SK-N-SH (cell line): Measurements from ENCODE around the gene PTGES3. TPM values are rescaled to one million over a fixed set of nuclear protein-coding genes. Genes with fewer than 3 reads are reported as not detected.

Source experiments
- CTCF ChIA-PET: fragments of 300-600, 350-600 bp; formaldehyde crosslinking; extraction: SDS; loops from one replicate; lab custom pipeline; 2021; lab: Yijun Ruan, JAX
- POLR2A ChIA-PET: fragments of 350-600 bp; sonication (Branson Sonifier 250); formaldehyde crosslinking; extraction: SDS; loops from one replicate; lab custom pipeline; 2020; ENCODE audit warnings: antibody characterized with exemption, inconsistent platforms; lab: Yijun Ruan, JAX
- DNase-seq: peaks from one replicate; pipeline ENCODE4 v3.0.0; 2012
- H2AFZ ChIP-seq: fragments of 200-600 bp; sonication (generic); 2 replicates; pipeline ENCODE4 v1.8.1; 2016; ENCODE audit warnings: antibody characterized with exemption, mild to moderate bottlenecking, low read depth
- H3F3A ChIP-seq: fragments of 200-600 bp; sonication (generic); replicated peaks from 2 replicates; pipeline ENCODE3; 2016; ENCODE audit warnings: antibody characterized with exemption, mild to moderate bottlenecking; ENCODE audit not compliant: insufficient read depth
- H3K27ac ChIP-seq, 2 experiments: fragments of 200-500 bp in 1 of 2; fragments of 200-600 bp in 1 of 2; sonication (Bioruptor generic) in 1 of 2; sonication (generic), shearing (Covaris generic) in 1 of 2; 2 replicates each; pipeline versions ENCODE4 v1.5.1 to v1.6.1; 2014 to 2016; ENCODE audit warnings: low read depth in 2 of 2, inconsistent platforms in 1 of 2, low read length in 1 of 2, mild to moderate bottlenecking in 1 of 2, mixed read lengths in 1 of 2
- H3K27me3 ChIP-seq: fragments of 200-600 bp; sonication (generic), shearing (Covaris generic); 2 replicates; pipeline ENCODE4 v1.6.1; 2016; ENCODE audit warnings: mixed run types; ENCODE audit not compliant: insufficient read depth
- H3K36me3 ChIP-seq, 2 experiments: fragments of 200-500 bp in 1 of 2; fragments of 200-600 bp in 1 of 2; sonication (Bioruptor generic) in 1 of 2; sonication (generic) in 1 of 2; replicated peaks in 1 of 2; 2 replicates each; pipeline versions ENCODE3 to v1.5.1; 2014 to 2016; ENCODE audit warnings: low read length in 1 of 2, mild to moderate bottlenecking in 1 of 2; ENCODE audit not compliant: insufficient read depth in 2 of 2, control insufficient read depth in 1 of 2
- H3K4me1 ChIP-seq, 2 experiments: fragments of 200-500 bp in 1 of 2; fragments of 200-600 bp in 1 of 2; sonication (Bioruptor generic) in 1 of 2; sonication (generic), shearing (Covaris generic) in 1 of 2; 2 replicates each; pipeline versions ENCODE4 v1.5.1 to v1.6.1; 2014 to 2016; ENCODE audit warnings: low read depth in 1 of 2, low read length in 1 of 2, mixed run types in 1 of 2; ENCODE audit not compliant: insufficient read depth in 2 of 2, control insufficient read depth in 1 of 2
- H3K4me2 ChIP-seq: fragments of 200-600 bp; sonication (generic), shearing (Covaris generic); 2 replicates; pipeline ENCODE4 v1.6.1; 2017; ENCODE audit warnings: mixed run types
- H3K4me3 ChIP-seq, 2 experiments: fragments of 200-500 bp in 1 of 2; fragments of 200-600 bp in 1 of 2; sonication (Bioruptor generic) in 1 of 2; sonication (generic), shearing (Covaris generic) in 1 of 2; 2 replicates each; pipeline versions ENCODE4 v1.5.1 to v1.8.1; 2014 to 2016; ENCODE audit warnings: low read depth in 2 of 2, inconsistent platforms in 1 of 2, low read length in 1 of 2, mild to moderate bottlenecking in 1 of 2, mixed read lengths in 1 of 2, moderate library complexity in 1 of 2
- H3K79me2 ChIP-seq: fragments of 200-600 bp; sonication (generic); 2 replicates; pipeline ENCODE4 v1.8.1; 2017; ENCODE audit warnings: mild to moderate bottlenecking; ENCODE audit not compliant: insufficient read depth
- H3K9ac ChIP-seq: fragments of 200-600 bp; sonication (generic); 2 replicates; pipeline ENCODE4 v1.6.1; 2017; ENCODE audit warnings: mixed run types
- H3K9me2 ChIP-seq: fragments of 200-600 bp; sonication (generic); 2 replicates; pipeline ENCODE4 v1.6.1; 2017; ENCODE audit warnings: mixed run types
- H3K9me3 ChIP-seq: fragments of 200-600 bp; sonication (generic); 2 replicates; pipeline ENCODE4 v1.6.1; 2017; ENCODE audit warnings: mixed run types, mild to moderate bottlenecking, moderate library complexity
- H4K20me1 ChIP-seq: fragments of 200-600 bp; sonication (generic); 2 replicates; pipeline ENCODE4 v1.6.1; 2017; ENCODE audit warnings: mild to moderate bottlenecking, mixed run types; ENCODE audit not compliant: insufficient read depth
- CHD2 ChIP-seq: fragments of 150-350 bp; IDR thresholded peaks from 2 replicates; pipeline ENCODE4 v1.6.1; 2018; ENCODE audit warnings: low read length; ENCODE audit not compliant: partially characterized antibody
- ELF1 ChIP-seq: IDR thresholded peaks from 2 replicates; pipeline ENCODE4 v1.4.0; 2012
- GABPA ChIP-seq: IDR thresholded peaks from 2 replicates; pipeline ENCODE4 v1.4.0; 2012; ENCODE audit warnings: low read depth, mild to moderate bottlenecking
- MXI1 ChIP-seq: IDR thresholded peaks from 2 replicates; pipeline ENCODE4 v1.6.1; 2012; ENCODE audit warnings: mild to moderate bottlenecking, low read depth, low read length, improper control_type of control experiment
- NFIC ChIP-seq: IDR thresholded peaks from 2 replicates; pipeline ENCODE4 v1.4.0; 2012; ENCODE audit warnings: borderline replicate concordance
- NRF1 ChIP-seq: IDR thresholded peaks from 2 replicates; pipeline ENCODE4 v1.6.1; 2012; ENCODE audit warnings: low read depth, mild to moderate bottlenecking, low read length
- RFX5 ChIP-seq: IDR thresholded peaks from 2 replicates; pipeline ENCODE4 v1.6.1; 2012; ENCODE audit warnings: mild to moderate bottlenecking, improper control_type of control experiment, low read length
- SIN3A ChIP-seq: IDR thresholded peaks from 2 replicates; pipeline ENCODE4 v1.6.1; 2012; ENCODE audit warnings: low read depth, mild to moderate bottlenecking, low read length, moderate library complexity, borderline replicate concordance
- TAF1 ChIP-seq: IDR thresholded peaks from 2 replicates; pipeline ENCODE4 v1.6.1; 2012; ENCODE audit warnings: low read depth, mild to moderate bottlenecking, low read length, moderate library complexity, borderline replicate concordance
- TCF12 ChIP-seq: IDR thresholded peaks from 2 replicates; pipeline ENCODE4 v1.4.0; 2012
- TEAD4 ChIP-seq: IDR thresholded peaks from 2 replicates; pipeline ENCODE4 v1.4.0; 2012; ENCODE audit warnings: mild to moderate bottlenecking, borderline replicate concordance; ENCODE audit not compliant: insufficient read depth
- YY1 ChIP-seq: IDR thresholded peaks from 2 replicates; pipeline ENCODE4 v1.4.0; 2012; ENCODE audit warnings: low read depth, mild to moderate bottlenecking
- WGBS: methylation state at CpG from one replicate; pipeline ENCODE4 v1.1.6; 2017; ENCODE audit warnings: low lambda C conversion rate; 5-methylcytosine and 5-hydroxymethylcytosine counted together
- polyA plus RNA-seq, 3 experiments: library from polyadenylated mRNA; depleted of rRNA; stranded (reverse); fragments of >200 nt; gene quantifications; 2 replicates each; pipeline ENCODE4 v1.2.3, GENCODE V29; 2012
- TF ChIP-seq, protein P1 (sequence below): fragments of 150-350 bp; IDR thresholded peaks from 2 replicates; pipeline ENCODE4 v1.6.1; 2016; ENCODE audit warnings: mild to moderate bottlenecking, low read depth, low read length
- TF ChIP-seq, protein P2 (sequence below): IDR thresholded peaks from 2 replicates; pipeline ENCODE4; 2012
- TF ChIP-seq, protein P3 (sequence below): fragments of 200-600 bp; sonication (generic); IDR thresholded peaks from 2 replicates; pipeline ENCODE4 v1.6.1; 2017; ENCODE audit warnings: antibody characterized with exemption, mild to moderate bottlenecking, moderate library complexity
- TF ChIP-seq, protein P4 (sequence below): IDR thresholded peaks from 2 replicates; pipeline ENCODE4 v1.4.0; 2012; ENCODE audit warnings: low read depth, borderline replicate concordance
- TF ChIP-seq, protein P5 (sequence below): IDR thresholded peaks from 2 replicates; pipeline ENCODE4 v1.4.0; 2012; ENCODE audit warnings: low read depth, borderline replicate concordance

PTGES3 gene
- polyA plus RNA-seq, 1 of the 3 experiments (the other 2 are of a cell fraction) = 38.9 TPM

DNA sequence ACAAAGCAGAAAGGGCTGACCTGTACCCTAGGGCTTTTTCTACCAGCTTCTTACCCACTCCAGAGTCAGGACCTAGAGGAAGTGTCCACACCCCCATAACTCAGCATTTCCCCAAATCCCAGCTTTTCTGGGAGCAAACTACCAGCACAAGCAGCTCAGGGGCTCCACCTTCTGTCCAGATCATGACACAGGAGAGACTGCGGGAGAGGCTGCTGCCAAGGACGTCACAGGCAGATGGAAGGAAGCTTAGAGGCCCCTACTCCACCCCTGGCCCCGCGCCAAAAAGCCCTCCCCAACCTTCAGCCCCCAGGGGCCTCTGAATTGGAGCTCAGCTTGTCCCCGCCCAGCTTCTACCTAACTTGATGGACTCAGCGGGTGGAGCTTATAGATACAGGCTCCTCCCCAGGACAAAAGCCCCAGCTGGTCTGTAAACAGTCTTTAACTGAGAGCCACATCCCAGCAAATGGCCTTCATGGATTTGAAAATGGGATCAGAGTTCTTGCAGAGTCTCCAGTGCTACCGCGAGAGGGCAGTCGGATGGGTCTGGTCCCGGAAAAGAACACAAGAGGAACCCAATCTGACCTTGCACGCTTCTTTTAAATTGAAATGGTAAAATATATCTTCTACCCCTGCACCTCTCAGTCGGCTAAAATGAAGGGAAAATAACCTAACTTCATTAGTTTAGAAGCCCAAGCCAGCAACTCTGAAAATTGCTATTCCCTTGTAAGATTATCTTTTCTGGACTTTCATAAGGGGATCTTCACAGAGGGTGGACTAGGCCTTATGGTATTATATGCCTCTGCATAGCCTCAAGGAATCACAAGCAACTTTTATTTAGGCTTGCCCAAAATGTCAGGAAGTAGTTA lies 51.2 kb downstream of the PTGES3 start (continued):
- TF ChIP-seq, protein P1, sequence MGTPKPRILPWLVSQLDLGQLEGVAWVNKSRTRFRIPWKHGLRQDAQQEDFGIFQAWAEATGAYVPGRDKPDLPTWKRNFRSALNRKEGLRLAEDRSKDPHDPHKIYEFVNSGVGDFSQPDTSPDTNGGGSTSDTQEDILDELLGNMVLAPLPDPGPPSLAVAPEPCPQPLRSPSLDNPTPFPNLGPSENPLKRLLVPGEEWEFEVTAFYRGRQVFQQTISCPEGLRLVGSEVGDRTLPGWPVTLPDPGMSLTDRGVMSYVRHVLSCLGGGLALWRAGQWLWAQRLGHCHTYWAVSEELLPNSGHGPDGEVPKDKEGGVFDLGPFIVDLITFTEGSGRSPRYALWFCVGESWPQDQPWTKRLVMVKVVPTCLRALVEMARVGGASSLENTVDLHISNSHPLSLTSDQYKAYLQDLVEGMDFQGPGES = no peak
- TF ChIP-seq, protein P2, sequence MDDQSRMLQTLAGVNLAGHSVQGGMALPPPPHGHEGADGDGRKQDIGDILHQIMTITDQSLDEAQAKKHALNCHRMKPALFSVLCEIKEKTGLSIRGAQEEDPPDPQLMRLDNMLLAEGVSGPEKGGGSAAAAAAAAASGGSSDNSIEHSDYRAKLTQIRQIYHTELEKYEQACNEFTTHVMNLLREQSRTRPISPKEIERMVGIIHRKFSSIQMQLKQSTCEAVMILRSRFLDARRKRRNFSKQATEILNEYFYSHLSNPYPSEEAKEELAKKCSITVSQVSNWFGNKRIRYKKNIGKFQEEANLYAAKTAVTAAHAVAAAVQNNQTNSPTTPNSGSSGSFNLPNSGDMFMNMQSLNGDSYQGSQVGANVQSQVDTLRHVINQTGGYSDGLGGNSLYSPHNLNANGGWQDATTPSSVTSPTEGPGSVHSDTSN = peak; percentile 72
- TF ChIP-seq, protein P3, sequence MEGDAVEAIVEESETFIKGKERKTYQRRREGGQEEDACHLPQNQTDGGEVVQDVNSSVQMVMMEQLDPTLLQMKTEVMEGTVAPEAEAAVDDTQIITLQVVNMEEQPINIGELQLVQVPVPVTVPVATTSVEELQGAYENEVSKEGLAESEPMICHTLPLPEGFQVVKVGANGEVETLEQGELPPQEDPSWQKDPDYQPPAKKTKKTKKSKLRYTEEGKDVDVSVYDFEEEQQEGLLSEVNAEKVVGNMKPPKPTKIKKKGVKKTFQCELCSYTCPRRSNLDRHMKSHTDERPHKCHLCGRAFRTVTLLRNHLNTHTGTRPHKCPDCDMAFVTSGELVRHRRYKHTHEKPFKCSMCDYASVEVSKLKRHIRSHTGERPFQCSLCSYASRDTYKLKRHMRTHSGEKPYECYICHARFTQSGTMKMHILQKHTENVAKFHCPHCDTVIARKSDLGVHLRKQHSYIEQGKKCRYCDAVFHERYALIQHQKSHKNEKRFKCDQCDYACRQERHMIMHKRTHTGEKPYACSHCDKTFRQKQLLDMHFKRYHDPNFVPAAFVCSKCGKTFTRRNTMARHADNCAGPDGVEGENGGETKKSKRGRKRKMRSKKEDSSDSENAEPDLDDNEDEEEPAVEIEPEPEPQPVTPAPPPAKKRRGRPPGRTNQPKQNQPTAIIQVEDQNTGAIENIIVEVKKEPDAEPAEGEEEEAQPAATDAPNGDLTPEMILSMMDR = peak; percentile 75
- TF ChIP-seq YY1 = 0 out of 2 replicates have a peak, but pooled peaks have one; percentile 4
- TF ChIP-seq TEAD4 = no peak
- peak; percentile 54; the same call in 1 of the 2 replicates for TF ChIP-seq ELF1
- TF ChIP-seq RFX5 = no peak; the same call in 1 of the 2 replicates
- peak; percentile 66 for TF ChIP-seq CHD2
- no peak for TF ChIP-seq NRF1
- TF ChIP-seq, all 33 proteins: peak for 20

DNA sequence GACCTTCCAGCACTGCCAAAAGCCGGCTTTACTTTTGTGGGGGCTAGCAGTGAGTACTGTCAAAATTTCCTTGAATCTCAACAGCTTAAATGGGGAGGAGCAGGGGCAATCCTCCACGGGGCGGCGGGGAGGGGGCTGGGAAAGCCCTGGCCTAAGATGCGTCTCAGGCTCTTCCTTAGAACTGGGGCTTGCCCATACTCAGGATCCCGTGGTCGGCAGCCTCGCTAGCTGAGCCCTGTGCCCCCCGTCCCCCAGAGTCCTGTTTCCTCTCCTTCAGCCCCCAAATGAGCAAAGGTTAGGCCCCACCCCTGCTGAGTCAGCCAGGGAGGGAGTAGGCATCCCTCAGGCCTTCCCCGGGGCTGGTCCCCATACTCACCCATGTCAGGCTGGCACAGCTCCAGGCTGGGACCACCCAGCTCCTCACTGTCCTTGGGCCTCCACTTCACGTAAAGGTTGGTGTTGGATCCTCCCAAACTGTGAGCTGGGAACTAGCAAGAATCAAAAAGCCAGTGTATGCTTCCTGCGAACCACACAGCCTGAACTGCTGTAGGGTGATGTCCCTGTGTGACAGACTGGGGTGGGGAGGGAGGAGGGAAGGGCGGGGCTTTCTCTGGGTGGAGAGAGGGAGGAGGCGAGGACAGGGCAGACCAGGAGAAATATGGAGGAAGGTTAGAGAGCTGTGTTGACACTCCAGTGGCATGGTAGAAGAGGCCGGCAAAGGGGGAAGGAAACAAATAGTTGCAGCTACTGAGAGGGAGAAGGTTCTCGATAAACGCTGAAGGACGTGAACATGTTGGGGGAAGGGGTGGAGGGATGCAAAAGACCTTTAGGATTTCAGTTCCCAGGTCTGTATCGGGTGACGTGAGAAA lies 52.0 kb downstream of the PTGES3 start:
- Histone ChIP-seq H3K9ac (peak overlapping the region; percentile 75), H3K4me2 (peak overlapping the region; percentile 98), H3K4me1 (peaks cover 27 to 47% of the 10 kb centered on the region in 2 experiments), H3K4me3 (peak overlapping the region; percentile 90 to 95), H3K36me3 (peaks cover 30 to 37% of the 10 kb centered on the region in 2 experiments), H3K27ac (peak overlapping the region; percentile 94 to 96), H3K27me3 (no peaks in the 10 kb centered on the region), H3F3A (peaks cover 57% of the 10 kb centered on the region), H4K20me1 (peaks cover 24% of the 10 kb centered on the region), H3K9me2 (no peaks in the 10 kb centered on the region), H3K9me3 (no peaks in the 10 kb centered on the region), H3K79me2 (peaks cover 46% of the 10 kb centered on the region), H2AFZ (peak overlapping the region; percentile 77)
- 13% methylated on average over 18 of the region's 20 CpGs for WGBS
- ChIA-PET CTCF (interaction anchor here (0.6 to 3.7 kb wide), 56 partner anchors 8 to 571 kb away, joined by 3 to 54 read pairs (median 4); partner anchors contain the start of genes ATP5F1B, PRIM1 and RBMS2), POLR2A (interaction anchor here (0.7 to 2.0 kb wide), 9 partner anchors 10 to 276 kb away, joined by 3 to 25 read pairs (median 4); partner anchors contain the start of genes ATP5F1B, NACA, PTGES3 and RBMS2)
- peak; percentile 85 for DNase-seq
- TF ChIP-seq YY1 = peak; percentile 71; the same call in 1 of the 2 replicates
- TF ChIP-seq ELF1 = no peak
- peak; percentile 80 for TF ChIP-seq SIN3A
- peak; percentile 33; the same call in 1 of the 2 replicates for TF ChIP-seq NFIC
- TF ChIP-seq, protein P1 = no peak
- TF ChIP-seq GABPA = no peak
- TF ChIP-seq, protein P4, sequence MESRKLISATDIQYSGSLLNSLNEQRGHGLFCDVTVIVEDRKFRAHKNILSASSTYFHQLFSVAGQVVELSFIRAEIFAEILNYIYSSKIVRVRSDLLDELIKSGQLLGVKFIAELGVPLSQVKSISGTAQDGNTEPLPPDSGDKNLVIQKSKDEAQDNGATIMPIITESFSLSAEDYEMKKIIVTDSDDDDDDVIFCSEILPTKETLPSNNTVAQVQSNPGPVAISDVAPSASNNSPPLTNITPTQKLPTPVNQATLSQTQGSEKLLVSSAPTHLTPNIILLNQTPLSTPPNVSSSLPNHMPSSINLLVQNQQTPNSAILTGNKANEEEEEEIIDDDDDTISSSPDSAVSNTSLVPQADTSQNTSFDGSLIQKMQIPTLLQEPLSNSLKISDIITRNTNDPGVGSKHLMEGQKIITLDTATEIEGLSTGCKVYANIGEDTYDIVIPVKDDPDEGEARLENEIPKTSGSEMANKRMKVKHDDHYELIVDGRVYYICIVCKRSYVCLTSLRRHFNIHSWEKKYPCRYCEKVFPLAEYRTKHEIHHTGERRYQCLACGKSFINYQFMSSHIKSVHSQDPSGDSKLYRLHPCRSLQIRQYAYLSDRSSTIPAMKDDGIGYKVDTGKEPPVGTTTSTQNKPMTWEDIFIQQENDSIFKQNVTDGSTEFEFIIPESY = no peak
- TF ChIP-seq, protein P5, sequence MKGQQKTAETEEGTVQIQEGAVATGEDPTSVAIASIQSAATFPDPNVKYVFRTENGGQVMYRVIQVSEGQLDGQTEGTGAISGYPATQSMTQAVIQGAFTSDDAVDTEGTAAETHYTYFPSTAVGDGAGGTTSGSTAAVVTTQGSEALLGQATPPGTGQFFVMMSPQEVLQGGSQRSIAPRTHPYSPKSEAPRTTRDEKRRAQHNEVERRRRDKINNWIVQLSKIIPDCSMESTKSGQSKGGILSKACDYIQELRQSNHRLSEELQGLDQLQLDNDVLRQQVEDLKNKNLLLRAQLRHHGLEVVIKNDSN = no peak
- TF ChIP-seq TCF12 = peak; percentile 26; the same call in 1 of the 2 replicates
- TF ChIP-seq MXI1 = peak; percentile 59
- peak; percentile 36; the same call in 1 of the 2 replicates for TF ChIP-seq TAF1
